GM10248 (cell line): Measurements from ENCODE around the gene CAPG.
"Not testable (repeated sequence)": the region's sequence is repeated elsewhere in the genome, so short reads cannot be mapped to it uniquely, and the experiment has no call there.

Experiments used
- CTCF ChIA-PET: fragments of 300-600 bp; sonication (Branson Sonifier 250); formaldehyde crosslinking; extraction: SDS; loops from one replicate; lab custom pipeline; 2021; ENCODE audit warnings: antibody characterized with exemption; lab: Yijun Ruan, JAX
- POLR2A ChIA-PET: fragments of 350-650 bp; sonication (Branson Sonifier 250); formaldehyde crosslinking; extraction: SDS; loops from one replicate; lab custom pipeline; 2020; ENCODE audit warnings: antibody characterized with exemption; lab: Yijun Ruan, JAX
- DNase-seq: peaks from one replicate; pipeline ENCODE4 v3.0.0; 2012; ENCODE audit errors: extremely low spot score
- TF ChIP-seq, protein P1 (sequence below): IDR thresholded peaks from 2 replicates; pipeline ENCODE4 v1.5.1; 2012; ENCODE audit warnings: mild to moderate bottlenecking, low read depth; ENCODE audit errors: extremely low read depth, missing control alignments, control extremely low read depth

The CAPG gene

DNA sequence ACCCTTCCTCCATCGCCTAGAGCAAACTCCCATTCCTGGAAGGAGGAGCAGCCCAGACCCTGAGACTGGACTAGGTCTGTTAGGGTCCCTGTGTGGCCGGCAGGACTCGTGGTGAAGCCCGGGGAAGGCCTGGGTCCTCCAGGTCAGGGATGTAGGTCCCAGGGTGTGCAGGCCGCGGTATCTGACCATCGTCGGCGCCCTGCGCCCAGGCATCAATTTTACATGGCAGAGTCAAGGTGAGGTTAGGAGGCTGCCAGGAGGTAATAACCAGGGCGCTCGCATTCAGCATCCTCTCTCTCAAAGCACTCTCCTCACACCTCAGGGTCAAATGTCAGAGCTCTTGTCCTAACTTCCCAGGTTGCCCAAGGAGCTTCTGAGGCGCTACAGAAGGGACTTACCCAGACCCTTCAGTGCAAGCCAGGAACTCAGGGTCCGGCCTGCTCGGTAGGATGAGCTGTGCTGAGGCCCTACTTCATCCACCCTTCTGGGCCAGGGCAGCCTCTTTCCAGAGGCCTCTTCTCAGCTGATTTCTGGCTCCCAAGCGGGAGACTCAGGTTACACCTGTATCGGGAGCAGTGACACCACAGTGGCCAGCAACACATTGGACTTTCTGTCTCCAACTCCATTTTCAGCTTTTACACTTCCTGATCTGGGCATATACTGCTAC lies 9.0 kb upstream of the CAPG start:
- no peak for DNase-seq
- ChIA-PET CTCF (interaction anchor here (1.0 to 6.3 kb wide), 20 partner anchors 11 to 310 kb away, joined by 3 to 158 read pairs (median 8); partner anchors contain the start of gene MAT2A), POLR2A (interaction anchor here (0.6 to 2.4 kb wide), 4 partner anchors 11 to 133 kb away, joined by 3 to 15 read pairs (median 4); partner anchors contain the start of gene MAT2A)
- TF ChIP-seq, protein P1, sequence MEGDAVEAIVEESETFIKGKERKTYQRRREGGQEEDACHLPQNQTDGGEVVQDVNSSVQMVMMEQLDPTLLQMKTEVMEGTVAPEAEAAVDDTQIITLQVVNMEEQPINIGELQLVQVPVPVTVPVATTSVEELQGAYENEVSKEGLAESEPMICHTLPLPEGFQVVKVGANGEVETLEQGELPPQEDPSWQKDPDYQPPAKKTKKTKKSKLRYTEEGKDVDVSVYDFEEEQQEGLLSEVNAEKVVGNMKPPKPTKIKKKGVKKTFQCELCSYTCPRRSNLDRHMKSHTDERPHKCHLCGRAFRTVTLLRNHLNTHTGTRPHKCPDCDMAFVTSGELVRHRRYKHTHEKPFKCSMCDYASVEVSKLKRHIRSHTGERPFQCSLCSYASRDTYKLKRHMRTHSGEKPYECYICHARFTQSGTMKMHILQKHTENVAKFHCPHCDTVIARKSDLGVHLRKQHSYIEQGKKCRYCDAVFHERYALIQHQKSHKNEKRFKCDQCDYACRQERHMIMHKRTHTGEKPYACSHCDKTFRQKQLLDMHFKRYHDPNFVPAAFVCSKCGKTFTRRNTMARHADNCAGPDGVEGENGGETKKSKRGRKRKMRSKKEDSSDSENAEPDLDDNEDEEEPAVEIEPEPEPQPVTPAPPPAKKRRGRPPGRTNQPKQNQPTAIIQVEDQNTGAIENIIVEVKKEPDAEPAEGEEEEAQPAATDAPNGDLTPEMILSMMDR, result no peak

DNA sequence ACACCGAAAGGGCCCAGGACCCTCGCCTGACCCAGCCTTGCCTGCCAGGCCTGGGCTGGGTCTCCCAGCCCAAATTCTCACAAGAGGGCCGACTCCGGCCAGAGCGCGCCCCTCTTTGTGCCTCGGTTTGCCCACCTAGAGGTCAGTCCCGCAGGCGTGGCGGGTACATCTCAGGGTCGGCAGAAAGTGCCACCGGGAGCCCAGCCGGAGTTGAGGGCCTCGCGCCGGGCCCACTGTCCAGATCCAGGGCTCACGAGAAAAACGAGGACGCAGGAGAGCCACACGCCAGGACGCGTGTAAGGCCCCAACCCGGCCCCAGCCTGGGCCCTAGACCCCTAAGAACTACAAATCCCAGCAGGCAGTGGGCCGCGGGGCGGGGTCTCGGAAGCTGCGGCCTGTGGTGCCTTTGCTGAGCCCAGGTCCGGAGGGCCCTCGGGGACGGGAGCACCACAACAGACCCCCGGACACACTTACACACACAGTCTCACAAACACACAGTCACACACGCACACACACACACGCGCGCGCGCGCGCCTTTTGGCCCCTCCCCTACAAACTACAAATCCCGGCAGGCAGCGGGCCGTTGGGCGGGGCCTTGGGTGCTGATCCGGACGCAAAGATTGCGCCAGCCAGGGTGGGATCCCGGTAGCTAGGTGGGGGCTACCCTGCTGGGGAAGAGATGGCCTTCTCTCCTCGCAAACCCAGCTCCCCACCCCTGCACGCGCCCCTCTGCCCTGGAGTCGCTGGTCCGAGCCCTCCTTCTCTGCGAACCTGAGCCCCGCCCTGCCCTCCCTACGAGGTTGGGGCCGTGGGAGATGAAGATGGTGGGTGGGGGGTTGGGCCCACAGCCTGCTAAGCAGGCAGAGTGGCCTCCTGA lies 8.2 kb upstream of the CAPG start, which contains the start of gene SH2D6:
Gene SH2D6 (plus strand): TSS at position 583 of the 877 bp plus-strand sequence. CDS start 10,752 bp downstream, outside the sequence.
- TF ChIP-seq, protein P1, result no peak
- ChIA-PET CTCF (interaction anchor here (1.9 to 6.3 kb wide), 9 partner anchors 11 to 219 kb away, joined by 7 to 158 read pairs (median 21); partner anchors contain the start of gene MAT2A), POLR2A (interaction anchor here (0.6 to 2.4 kb wide), 2 partner anchors 120 to 134 kb away, joined by 3 to 15 read pairs; partner anchors contain the start of gene MAT2A)
- DNase-seq, result peak; percentile 92

DNA sequence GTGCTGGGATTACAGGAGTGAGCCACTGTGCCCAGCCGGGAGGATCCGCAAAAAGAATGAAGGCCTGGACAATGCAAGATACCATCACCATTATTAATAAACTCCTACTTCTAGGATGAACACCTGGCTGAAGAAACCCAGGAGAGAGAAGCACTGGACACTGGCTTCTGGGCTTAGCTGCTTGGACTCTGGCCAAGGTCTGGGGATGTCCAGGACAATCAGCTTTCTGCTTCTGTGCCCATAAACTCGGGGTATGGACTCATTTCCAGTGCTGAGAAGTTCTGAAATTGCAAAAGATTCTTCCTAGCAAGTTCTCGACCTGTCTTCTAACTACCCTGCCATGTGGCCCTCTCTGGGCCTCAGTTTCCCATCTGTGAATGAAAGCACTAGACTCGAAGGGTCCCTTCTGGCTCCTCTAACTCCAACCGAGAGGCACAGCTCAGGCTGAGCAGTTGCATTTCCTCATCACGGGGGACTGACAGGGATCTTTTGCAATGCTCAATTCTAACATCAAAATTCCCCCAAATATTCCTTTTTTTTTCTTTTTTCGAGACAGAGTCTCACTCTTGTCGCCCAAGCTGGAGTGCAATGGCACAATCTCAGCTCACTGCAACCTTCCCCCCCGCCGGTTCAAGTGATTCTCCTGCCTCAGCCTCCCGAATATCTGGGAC lies 5.9 kb upstream of the CAPG start:
- CTCF ChIA-PET, result interaction anchor here (0.9 to 2.0 kb wide), 5 partner anchors 9 to 141 kb away, joined by 3 to 7 read pairs (median 3); no protein-coding TSS in a partner anchor
- POLR2A ChIA-PET, result interaction anchor here (1.2 kb wide), 1 partner anchor 123 kb away, joined by 3 read pairs; the partner anchor contains the start of gene MAT2A
- no peak for DNase-seq
- TF ChIP-seq, protein P1, result no peak

GRCh38 chr2:85414761-85415553 lies 4.8 kb upstream of the CAPG start:
- POLR2A ChIA-PET, result interaction anchor here (1.5 kb wide), 1 partner anchor 125 kb away, joined by 4 read pairs; no protein-coding TSS in a partner anchor
- CTCF ChIA-PET, result interaction anchor here (1.0 to 1.4 kb wide), 4 partner anchors 23 to 142 kb away, joined by 3 to 4 read pairs (median 3); no protein-coding TSS in a partner anchor

GRCh38 chr2:85414421-85414759 lies 4.2 kb upstream of the CAPG start:
- ChIA-PET POLR2A (interaction anchor here (1.5 kb wide), 1 partner anchor 126 kb away, joined by 4 read pairs; no protein-coding TSS in a partner anchor), CTCF (interaction anchor here (1.0 to 2.0 kb wide), 4 partner anchors 22 to 139 kb away, joined by 3 to 4 read pairs (median 4); no protein-coding TSS in a partner anchor)
- not testable (repeated sequence) for DNase-seq

More at GRCh38 chr2:85414761-85415553, 4.8 kb upstream of the CAPG start:
- no peak for DNase-seq
- TF ChIP-seq, protein P1, result no peak
